ENCODE results near the gene SYNE4. TPM values are rescaled to one million over a fixed set of nuclear protein-coding genes. Genes with fewer than 3 reads are reported as not detected.

SYNE4 gene
- total RNA-seq, 1 experiment from 2014 or later, result not detected

- intact Hi-C loops (cut with micrococcal nuclease; ENCODE audit: unreplicated experiment), result no loop called here
- CTCF ChIA-PET, result no interaction called here
- BruUV-seq (replicated peaks), result no TSS peak
Measured at GRCh38 chr19:35978832-35979365, 29.7 kb downstream of the SYNE4 start.

GRCh38 chr19:35978271-35978670 is 30.3 kb downstream of the SYNE4 start:
- Histone ChIP-seq H3K9me3 (ENCODE audit: low read depth, low read length, poor library complexity, severe bottlenecking) (no peaks in the 10 kb centered on the region), H3K27me3 (replicated peaks; ENCODE audit: insufficient read depth, low read depth, low read length, poor library complexity) (no peaks in the 10 kb centered on the region), H3K27ac (ENCODE audit: low read depth, low read length, poor library complexity, severe bottlenecking) (no peak overlapping the region), H3K36me3 (ENCODE audit: insufficient read depth, low read length, poor library complexity, severe bottlenecking) (no peaks in the 10 kb centered on the region), H3K4me3 (ENCODE audit: low read depth, low read length, poor library complexity, severe bottlenecking) (no peak overlapping the region), H3K4me1 (ENCODE audit: insufficient read depth, low read length, poor library complexity, severe bottlenecking) (no peaks in the 10 kb centered on the region)
- ChIA-PET POLR2A (ENCODE audit: low non-redundant PET) (no interaction called here), CTCF (no interaction called here)
- no TSS peak for BruUV-seq (replicated peaks)
- intact Hi-C loops (cut with micrococcal nuclease; ENCODE audit: unreplicated experiment), result no loop called here
- no peak for TF ChIP-seq CTCF (conservative IDR thresholded peaks at IDR 0.05; ENCODE audit: low read depth, low read length)
- TF ChIP-seq EZH2 (IDR thresholded peaks at IDR 0.05; ENCODE audit: borderline replicate concordance, low read depth, low read length, poor library complexity, severe bottlenecking), result no peak
- no peak for DNase-seq (ENCODE audit: low spot score)

More at GRCh38 chr19:35978832-35979365, 29.7 kb downstream of the SYNE4 start:
- Histone ChIP-seq H3K36me3 (ENCODE audit: insufficient read depth, low read length, poor library complexity, severe bottlenecking) (no peaks in the 10 kb centered on the region), H3K27me3 (replicated peaks; ENCODE audit: insufficient read depth, low read depth, low read length, poor library complexity) (no peaks in the 10 kb centered on the region), H3K27ac (ENCODE audit: low read depth, low read length, poor library complexity, severe bottlenecking) (no peak overlapping the region), H3K4me1 (ENCODE audit: insufficient read depth, low read length, poor library complexity, severe bottlenecking) (no peaks in the 10 kb centered on the region), H3K9me3 (ENCODE audit: low read depth, low read length, poor library complexity, severe bottlenecking) (no peaks in the 10 kb centered on the region), H3K4me3 (ENCODE audit: low read depth, low read length, poor library complexity, severe bottlenecking) (no peak overlapping the region)
- TF ChIP-seq CTCF (conservative IDR thresholded peaks at IDR 0.05; ENCODE audit: low read depth, low read length) (no peak), EZH2 (IDR thresholded peaks at IDR 0.05; ENCODE audit: borderline replicate concordance, low read depth, low read length, poor library complexity, severe bottlenecking) (no peak)
- POLR2A ChIA-PET (ENCODE audit: low non-redundant PET), result no interaction called here
- no peak for DNase-seq (ENCODE audit: low spot score)

GRCh38 chr19:35977446-35978222 is 31.0 kb downstream of the SYNE4 start:
- CTCF ChIA-PET, result no interaction called here
- Histone ChIP-seq H3K4me3 (ENCODE audit: low read depth, low read length, poor library complexity, severe bottlenecking) (no peak overlapping the region), H3K9me3 (ENCODE audit: low read depth, low read length, poor library complexity, severe bottlenecking) (no peaks in the 10 kb centered on the region), H3K27ac (ENCODE audit: low read depth, low read length, poor library complexity, severe bottlenecking) (no peak overlapping the region), H3K27me3 (replicated peaks; ENCODE audit: insufficient read depth, low read depth, low read length, poor library complexity) (no peaks in the 10 kb centered on the region), H3K36me3 (ENCODE audit: insufficient read depth, low read length, poor library complexity, severe bottlenecking) (no peaks in the 10 kb centered on the region), H3K4me1 (ENCODE audit: insufficient read depth, low read length, poor library complexity, severe bottlenecking) (no peaks in the 10 kb centered on the region)
- intact Hi-C loops (cut with micrococcal nuclease; ENCODE audit: unreplicated experiment), result no loop called here
- BruUV-seq (replicated peaks), result no TSS peak
- no peak for TF ChIP-seq EZH2 (IDR thresholded peaks at IDR 0.05; ENCODE audit: borderline replicate concordance, low read depth, low read length, poor library complexity, severe bottlenecking)
- TF ChIP-seq CTCF (conservative IDR thresholded peaks at IDR 0.05; ENCODE audit: low read depth, low read length), result peak; percentile 54
- POLR2A ChIA-PET (ENCODE audit: low non-redundant PET), result no interaction called here
- DNase-seq (ENCODE audit: low spot score), result peak; percentile 69

Measured in A673 (cell line).